ENCODE data around the gene GSDMA.

GSDMA gene

DNA sequence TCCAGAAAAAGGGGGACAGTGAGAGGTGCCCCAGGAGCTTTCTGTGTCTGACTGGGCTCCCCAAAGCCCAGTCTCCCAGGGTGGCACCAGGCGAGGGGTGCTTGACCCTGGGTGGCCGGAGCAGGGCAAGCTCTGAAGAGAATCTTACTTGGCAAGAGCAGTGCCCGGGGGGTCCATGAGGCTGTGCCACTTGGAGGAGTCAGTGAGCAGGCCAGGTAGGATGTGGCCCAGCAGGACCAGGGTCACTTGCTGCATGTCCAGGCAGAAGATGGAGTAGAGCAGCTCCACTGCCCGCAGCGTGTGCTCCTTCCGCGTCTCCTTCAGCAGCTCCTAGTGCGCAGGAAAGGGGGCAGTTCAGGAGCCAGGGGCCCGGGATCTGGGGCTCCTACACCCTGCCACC is 59.7 kb downstream of the GSDMA start:
- DNase-seq (ENCODE audit: low read depth) = no peak

DNA sequence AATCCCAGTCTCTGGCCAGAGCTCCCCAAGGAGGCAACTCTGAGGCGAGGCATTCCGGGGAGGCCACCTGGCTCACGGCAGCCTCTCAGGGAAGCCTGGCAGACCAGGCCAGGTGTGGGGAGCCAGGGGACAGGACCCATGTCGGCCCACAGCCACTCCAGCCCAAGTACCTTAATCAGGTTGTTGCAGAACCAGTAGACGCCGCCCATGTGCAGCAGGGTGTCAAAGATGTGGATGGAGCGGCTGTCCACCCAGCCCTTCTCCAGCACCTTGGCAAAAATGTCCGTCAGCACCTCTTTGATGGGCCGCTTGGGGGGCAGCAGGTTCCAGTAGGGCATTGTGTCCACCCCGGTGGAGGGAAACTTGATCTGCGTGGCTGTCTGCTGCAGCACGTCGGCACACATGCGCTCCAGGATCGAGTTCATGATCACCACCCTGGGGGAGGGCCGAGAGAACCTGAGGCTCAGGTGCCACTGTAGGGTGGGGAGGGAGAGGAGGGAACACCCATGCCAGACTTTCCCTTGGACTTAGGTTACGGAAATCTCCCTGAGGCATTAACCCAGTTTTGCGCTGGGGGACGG is 60.2 kb downstream of the GSDMA start:
- DNase-seq (ENCODE audit: low read depth) = no peak

DNA sequence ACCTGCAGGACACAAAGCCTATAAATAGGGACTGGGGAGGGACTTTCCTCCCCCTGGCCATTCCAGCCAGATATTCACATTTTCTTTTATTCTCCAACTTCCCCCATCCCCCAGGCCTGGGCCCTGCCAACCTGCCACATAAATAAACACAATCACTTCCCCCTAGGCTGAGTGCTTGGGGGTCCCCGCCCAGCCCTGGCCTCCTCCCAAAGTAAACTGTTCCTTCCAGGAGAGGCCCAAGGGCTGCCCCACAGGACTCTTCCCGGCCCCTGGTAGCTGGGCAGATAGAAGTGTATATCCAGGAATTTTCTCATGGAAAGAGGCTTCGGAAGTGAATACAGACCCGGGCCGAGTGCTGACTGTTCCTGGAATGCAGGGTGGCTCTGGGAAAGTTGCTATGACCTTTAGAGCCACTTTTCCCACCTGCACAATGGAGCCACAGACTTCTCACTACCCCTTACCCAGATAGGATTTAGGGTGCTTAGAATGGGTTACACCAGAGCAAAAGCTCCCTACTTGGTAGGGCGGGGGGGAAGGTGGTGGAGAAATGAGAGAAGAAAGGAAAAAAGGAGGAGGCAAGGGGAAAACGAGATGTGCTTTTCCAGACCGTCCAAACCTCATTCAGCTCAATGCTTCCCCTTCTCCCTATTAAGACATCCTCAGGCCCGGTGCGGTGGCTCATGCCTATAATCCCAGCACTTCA is 60.9 kb downstream of the GSDMA start:
- DNase-seq (ENCODE audit: low read depth) = no peak

DNA sequence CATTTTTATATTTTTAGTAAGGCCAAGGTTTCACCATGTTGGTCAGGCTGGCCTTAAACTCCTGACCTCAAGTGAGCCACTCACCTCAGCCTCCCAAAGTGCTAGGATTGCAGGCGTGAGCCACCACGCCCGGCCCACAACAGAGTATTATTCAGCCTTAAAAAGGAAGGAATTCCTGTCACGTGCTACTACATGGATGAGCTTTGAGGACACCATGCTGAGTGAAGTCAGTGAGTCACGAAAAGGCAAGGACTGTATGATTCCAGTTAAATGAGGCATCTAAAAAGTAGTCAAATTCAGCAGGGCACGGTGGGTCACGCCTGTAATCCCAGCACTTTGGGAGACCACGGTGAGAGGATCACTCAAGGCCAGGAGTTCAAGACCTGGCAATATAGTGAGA is 62.1 kb downstream of the GSDMA start:
- no peak for DNase-seq (ENCODE audit: low read depth)

DNA sequence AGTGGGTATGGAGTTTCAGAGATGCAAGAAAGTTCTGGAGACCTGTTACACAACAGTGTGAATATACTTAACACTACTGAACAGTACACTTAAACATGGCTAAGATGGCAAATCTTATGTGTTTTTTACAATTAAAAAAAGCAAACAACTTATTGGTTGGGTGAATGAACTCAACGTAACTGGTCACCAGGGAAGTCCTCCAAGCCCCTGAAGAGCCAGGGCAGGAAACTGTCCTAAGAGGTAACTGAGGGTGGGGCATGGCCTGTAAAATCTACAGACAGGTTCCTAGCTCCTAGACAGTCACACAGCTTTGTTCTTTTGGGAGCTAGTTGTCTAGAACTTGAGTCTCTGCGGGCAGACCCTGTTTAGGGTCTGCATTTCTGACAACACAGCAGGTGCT is 62.8 kb downstream of the GSDMA start:
- no peak for DNase-seq (ENCODE audit: low read depth)

DNA sequence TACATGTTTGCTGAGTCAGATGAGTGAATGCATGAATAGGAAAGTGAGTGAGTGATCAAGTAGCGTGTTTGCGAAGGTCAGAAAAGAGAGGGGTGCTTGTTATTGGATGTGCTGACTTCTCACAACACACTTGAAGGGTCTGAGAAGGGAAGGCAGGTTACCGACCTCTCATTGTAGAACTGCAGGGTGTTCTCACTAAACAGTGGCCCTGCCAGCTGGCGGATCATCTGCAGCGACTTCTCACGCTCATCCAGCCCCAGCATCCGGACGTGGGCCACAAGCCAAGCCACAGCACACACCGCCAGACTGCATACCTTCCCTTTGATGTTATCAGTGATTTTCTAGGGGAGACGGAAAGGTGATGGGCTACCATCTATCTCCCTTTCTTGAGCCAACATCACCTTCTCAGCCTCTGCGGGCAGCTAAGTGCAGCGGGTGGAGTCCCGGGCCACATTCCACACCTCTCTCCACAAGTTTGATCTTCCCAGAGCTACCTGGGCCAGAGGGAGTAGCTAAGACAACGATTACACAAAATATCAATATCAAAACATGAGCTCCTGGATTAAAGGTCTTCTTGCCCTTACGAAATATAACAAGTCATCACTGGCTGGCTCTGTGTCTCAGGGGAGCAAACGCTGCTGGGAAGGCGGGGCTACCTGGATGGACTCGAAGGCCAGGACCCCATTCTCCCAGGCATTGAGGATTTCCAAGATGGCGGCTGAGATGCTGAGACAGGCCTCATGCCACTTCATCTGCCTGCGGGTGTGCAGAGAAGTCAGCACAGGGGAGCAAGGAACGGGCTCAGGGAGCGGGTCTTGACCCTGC is 63.4 kb downstream of the GSDMA start:
- no peak for DNase-seq (ENCODE audit: low read depth)

DNA sequence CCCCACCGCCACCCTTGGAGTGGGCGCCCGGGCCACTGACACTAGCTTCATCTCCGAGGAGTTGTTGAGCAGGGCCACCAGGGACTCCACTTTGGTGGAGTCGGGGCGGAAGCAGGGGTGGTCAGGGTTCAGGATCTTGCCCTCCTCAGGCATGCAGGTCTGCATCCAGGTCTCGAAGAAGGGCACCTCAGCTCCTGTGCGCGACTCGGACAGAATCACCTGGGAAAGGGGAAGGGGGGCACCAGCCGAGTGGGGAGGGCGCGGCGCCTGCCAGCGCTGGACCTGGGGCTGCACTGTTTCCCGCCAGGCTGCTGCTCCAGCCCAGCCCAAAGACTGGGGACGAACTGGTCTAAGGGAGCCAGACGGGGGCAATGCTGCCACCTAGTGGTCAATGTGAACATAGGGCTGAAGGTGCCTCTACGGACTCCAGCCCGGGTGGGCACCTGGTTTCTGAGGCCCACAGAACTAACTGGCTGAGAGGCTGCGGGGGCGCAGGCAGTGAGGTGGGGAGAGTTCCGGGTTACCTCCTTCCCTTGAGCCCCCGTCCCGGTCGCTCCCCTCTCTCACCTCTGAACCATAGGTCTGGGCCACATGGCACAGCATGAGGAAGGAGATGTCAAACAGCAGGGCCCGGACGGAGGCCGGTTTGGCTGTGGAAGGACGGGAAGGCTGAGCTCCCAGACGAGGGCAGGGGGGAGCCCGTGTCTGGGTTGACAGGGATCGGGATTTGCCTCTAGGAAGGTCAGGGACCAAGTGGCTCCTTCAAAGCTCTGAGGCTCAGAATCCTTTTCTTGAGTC is 64.2 kb downstream of the GSDMA start:
- DNase-seq (ENCODE audit: low read depth) = no peak
